ENCODE measurements around the gene ARHGAP10.

GRCh38 chr4:148110169-148110568, 378.3 kb downstream of the ARHGAP10 start:
- TF ChIP-seq CTCF (IDR thresholded peaks at IDR 0.05; ENCODE audit: low read depth, low read length, poor library complexity, severe bottlenecking) (no peak), EZH2phosphoT487 (IDR thresholded peaks at IDR 0.05; ENCODE audit: borderline replicate concordance, low read length) (no peak)
